Hippocampal formation (tissue), 2 donors: ENCODE measurements around the gene VDR.

ENCODE experiments used
- DNase-seq, 2 donors: peaks; one replicate each; lab custom pipeline; 2025; lab: John Stamatoyannopoulos, UW

VDR gene

GRCh38 chr12:47930634-47931033 lies 25.8 kb upstream of the VDR start:
- no peak for DNase-seq

GRCh38 chr12:47927346-47927745 lies 22.6 kb upstream of the VDR start:
- DNase-seq = no peak

- DNase-seq = no peak
These were observed 17.1 kb upstream of the VDR start for GRCh38 chr12:47921907-47922306.

GRCh38 chr12:47920913-47921312 lies 16.1 kb upstream of the VDR start:
- no peak for DNase-seq

- DNase-seq = no peak
These were observed 8.3 kb upstream of the VDR start for GRCh38 chr12:47913081-47913480.

- DNase-seq = no peak
These were observed 7.8 kb upstream of the VDR start for GRCh38 chr12:47912556-47912955.

- DNase-seq = no peak
These were observed 6.2 kb upstream of the VDR start for GRCh38 chr12:47910981-47911380.

- no peak for DNase-seq
These were observed 5.7 kb upstream of the VDR start for GRCh38 chr12:47910486-47910885.

- DNase-seq = no peak
These were observed 5.2 kb upstream of the VDR start for GRCh38 chr12:47909839-47910465.

GRCh38 chr12:47908738-47909137 lies 3.9 kb upstream of the VDR start:
- DNase-seq = no peak

GRCh38 chr12:47907851-47908454 lies 3.2 kb upstream of the VDR start:
- no peak for DNase-seq

GRCh38 chr12:47903927-47904712 lies 674 bp downstream of the VDR start:
- DNase-seq = no peak

- DNase-seq = no peak
These were observed 1.6 kb downstream of the VDR start for GRCh38 chr12:47903151-47903611.

GRCh38 chr12:47902131-47902639 lies 2.6 kb downstream of the VDR start:
- DNase-seq = no peak

- no peak for DNase-seq
These were observed 3.1 kb downstream of the VDR start for GRCh38 chr12:47901718-47902093.

- DNase-seq = no peak
These were observed 3.6 kb downstream of the VDR start for GRCh38 chr12:47901063-47901717.

- no peak for DNase-seq
These were observed 4.4 kb downstream of the VDR start for GRCh38 chr12:47900131-47901062.

- no peak for DNase-seq
These were observed 5.3 kb downstream of the VDR start for GRCh38 chr12:47899466-47899865.

GRCh38 chr12:47896633-47897032 lies 8.2 kb downstream of the VDR start:
- no peak for DNase-seq

- no peak for DNase-seq
These were observed 8.8 kb downstream of the VDR start for GRCh38 chr12:47896022-47896421.

- DNase-seq = no peak
These were observed 10.1 kb downstream of the VDR start for GRCh38 chr12:47894652-47895051.
